ENCODE results near the gene SDS. TPM values are rescaled to one million over a fixed set of nuclear protein-coding genes. Genes with fewer than 3 reads are reported as not detected.

The SDS gene
- total and polyA plus RNA-seq, 7 donors = 0.27 to 23.6 (median 3.9) TPM; not detected in 3

DNA sequence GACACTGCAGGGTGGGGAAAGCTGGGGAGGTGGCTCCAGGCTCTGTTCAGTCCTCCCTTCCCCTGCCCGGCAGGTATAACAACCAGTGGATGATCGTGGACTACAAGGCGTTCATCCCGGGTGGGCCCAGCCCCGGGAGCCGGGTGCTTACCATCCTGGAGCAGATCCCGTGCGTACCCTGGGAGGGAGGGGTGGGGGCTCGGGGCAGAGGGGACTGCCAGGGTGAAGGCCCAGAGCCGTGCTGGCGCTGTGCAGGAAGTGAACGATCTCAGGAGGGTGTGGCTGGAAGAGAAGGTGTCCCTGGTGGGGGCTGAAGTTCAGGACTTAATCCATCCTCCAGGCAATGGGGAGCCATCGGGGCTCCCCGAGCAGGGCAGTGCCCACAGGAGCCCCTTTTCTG, 18.9 kb downstream of the SDS start:
- Histone ChIP-seq H3K4me3 (no peak overlapping the region), H3K4me1 (no peaks in the 10 kb centered on the region), H3K27ac (no peak overlapping the region), H3K9me3 (no peaks in the 10 kb centered on the region), H3K36me3 (peaks cover 5 to 87% (median 32%) of the 10 kb centered on the region in 4 donors), H3K27me3 (no peaks in the 10 kb centered on the region)
- WGBS, 2 donors = 80 to 89% methylated on average over 14 of the region's 14 CpGs
- intact Hi-C loops (cut with DNase I) = no loop called here
- no peak for TF ChIP-seq POLR2AphosphoS5 (IDR thresholded peaks at IDR 0.05)
- TF ChIP-seq, protein P1, sequence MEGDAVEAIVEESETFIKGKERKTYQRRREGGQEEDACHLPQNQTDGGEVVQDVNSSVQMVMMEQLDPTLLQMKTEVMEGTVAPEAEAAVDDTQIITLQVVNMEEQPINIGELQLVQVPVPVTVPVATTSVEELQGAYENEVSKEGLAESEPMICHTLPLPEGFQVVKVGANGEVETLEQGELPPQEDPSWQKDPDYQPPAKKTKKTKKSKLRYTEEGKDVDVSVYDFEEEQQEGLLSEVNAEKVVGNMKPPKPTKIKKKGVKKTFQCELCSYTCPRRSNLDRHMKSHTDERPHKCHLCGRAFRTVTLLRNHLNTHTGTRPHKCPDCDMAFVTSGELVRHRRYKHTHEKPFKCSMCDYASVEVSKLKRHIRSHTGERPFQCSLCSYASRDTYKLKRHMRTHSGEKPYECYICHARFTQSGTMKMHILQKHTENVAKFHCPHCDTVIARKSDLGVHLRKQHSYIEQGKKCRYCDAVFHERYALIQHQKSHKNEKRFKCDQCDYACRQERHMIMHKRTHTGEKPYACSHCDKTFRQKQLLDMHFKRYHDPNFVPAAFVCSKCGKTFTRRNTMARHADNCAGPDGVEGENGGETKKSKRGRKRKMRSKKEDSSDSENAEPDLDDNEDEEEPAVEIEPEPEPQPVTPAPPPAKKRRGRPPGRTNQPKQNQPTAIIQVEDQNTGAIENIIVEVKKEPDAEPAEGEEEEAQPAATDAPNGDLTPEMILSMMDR (IDR thresholded peaks at IDR 0.05) = no peak
- TF ChIP-seq POLR2A (IDR thresholded peaks at IDR 0.05) = no peak
- no peak for TF ChIP-seq EP300 (IDR thresholded peaks at IDR 0.05)
- DNase-seq = no peak

DNA sequence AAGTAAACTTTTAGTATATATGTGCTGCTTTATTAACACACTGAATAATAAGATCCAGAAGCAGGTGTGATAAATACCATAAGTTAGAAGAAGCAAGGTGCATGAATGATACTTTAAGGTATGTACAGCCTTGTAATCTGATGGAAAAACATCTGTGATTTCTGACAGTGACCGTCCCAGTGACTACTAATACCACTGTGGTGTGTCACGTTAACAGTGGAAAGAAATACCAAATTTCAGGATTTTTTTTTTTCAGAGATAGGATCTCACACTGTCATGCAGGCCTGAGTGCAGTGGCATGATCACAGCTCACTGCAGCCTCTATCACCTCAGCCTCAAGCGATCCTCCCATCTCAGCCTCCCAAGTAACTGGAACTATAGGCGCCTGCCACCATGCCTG, 21.5 kb downstream of the SDS start:
- Histone ChIP-seq H3K27ac (no peak overlapping the region), H3K27me3 (no peaks in the 10 kb centered on the region), H3K9me3 (no peaks in the 10 kb centered on the region), H3K4me1 (no peaks in the 10 kb centered on the region), H3K4me3 (no peak overlapping the region), H3K36me3 (peaks cover under 1 to 68% (median 22%) of the 10 kb centered on the region in 4 donors)
- intact Hi-C loops (cut with DNase I) = no loop called here
- no peak for DNase-seq
- 94 to 98% methylated on average over 4 of the region's 4 CpGs for WGBS, 2 donors
- TF ChIP-seq POLR2AphosphoS5 (IDR thresholded peaks at IDR 0.05) (no peak), EP300 (IDR thresholded peaks at IDR 0.05) (no peak), POLR2A (IDR thresholded peaks at IDR 0.05) (no peak)
- TF ChIP-seq, protein P1 (IDR thresholded peaks at IDR 0.05) = no peak

DNA sequence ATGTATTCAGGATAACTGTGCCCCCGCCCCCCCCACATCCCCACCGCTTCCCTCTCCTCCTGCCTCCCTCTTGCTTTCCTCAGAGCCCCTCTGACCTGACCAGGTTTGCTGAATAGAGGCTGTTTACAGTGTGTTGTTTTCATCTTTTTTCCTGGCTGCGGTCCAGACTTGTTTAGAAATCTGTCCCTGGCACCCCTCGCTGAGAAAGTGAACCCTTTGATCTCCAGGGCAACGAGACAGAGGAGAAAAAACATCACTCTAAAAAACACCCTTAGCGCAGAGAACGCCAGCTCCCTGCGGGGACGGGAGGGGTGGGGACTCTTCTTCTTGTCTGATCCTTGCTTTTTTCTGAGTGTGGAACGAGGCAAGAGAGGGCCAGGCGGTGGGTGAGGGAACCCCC, 22.5 kb downstream of the SDS start:
- TF ChIP-seq, protein P1 (IDR thresholded peaks at IDR 0.05) = no peak
- no peak for TF ChIP-seq POLR2AphosphoS5 (IDR thresholded peaks at IDR 0.05)
- TF ChIP-seq EP300 (IDR thresholded peaks at IDR 0.05) = no peak
- Histone ChIP-seq H3K36me3 (peaks cover 0 to 68% (median 19%) of the 10 kb centered on the region in 4 donors), H3K4me1 (no peaks in the 10 kb centered on the region), H3K27ac (no peak overlapping the region), H3K9me3 (no peaks in the 10 kb centered on the region), H3K27me3 (no peaks in the 10 kb centered on the region), H3K4me3 (no peak overlapping the region)
- no peak for DNase-seq
- 89 to 90% methylated on average over 11 of the region's 11 CpGs for WGBS, 2 donors
- intact Hi-C loops (cut with DNase I) = no loop called here

DNA sequence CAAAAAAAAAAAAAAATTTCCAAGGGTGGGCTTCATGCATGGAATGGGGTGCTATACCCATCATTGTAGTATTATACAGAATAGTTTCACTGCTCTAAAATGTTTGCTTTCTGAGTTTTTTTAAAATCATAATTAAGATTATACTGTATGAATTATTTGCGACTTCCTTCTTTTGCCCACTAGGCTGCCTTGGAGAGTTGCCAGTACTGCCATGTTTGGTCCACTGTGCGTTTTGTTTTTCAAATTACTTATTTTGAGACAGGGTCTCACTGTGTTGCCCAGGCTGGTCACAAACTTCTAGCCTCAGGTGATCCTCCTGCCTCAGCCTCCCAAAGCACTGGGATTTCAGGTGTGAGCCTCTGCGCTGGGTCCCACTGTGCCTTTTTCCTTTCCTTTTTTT, 25.4 kb downstream of the SDS start:
- H3K27me3 ChIP-seq = no peaks in the 10 kb centered on the region
- intact Hi-C loops (cut with DNase I) = no loop called here
- H3K9me3 ChIP-seq = no peaks in the 10 kb centered on the region
- no peaks in the 10 kb centered on the region for H3K4me1 ChIP-seq
- H3K4me3 ChIP-seq = no peak overlapping the region
- TF ChIP-seq EP300 (IDR thresholded peaks at IDR 0.05) = no peak
- no peak for TF ChIP-seq POLR2A (IDR thresholded peaks at IDR 0.05)
- TF ChIP-seq POLR2AphosphoS5 (IDR thresholded peaks at IDR 0.05) = no peak
- TF ChIP-seq, protein P1 (IDR thresholded peaks at IDR 0.05) = no peak
- DNase-seq = no peak
- H3K27ac ChIP-seq = no peak overlapping the region
- WGBS, 2 donors = 87 to 88% methylated on average over 3 of the region's 3 CpGs
- H3K36me3 ChIP-seq = peaks cover 0 to 62% (median 13%) of the 10 kb centered on the region in 4 donors

DNA sequence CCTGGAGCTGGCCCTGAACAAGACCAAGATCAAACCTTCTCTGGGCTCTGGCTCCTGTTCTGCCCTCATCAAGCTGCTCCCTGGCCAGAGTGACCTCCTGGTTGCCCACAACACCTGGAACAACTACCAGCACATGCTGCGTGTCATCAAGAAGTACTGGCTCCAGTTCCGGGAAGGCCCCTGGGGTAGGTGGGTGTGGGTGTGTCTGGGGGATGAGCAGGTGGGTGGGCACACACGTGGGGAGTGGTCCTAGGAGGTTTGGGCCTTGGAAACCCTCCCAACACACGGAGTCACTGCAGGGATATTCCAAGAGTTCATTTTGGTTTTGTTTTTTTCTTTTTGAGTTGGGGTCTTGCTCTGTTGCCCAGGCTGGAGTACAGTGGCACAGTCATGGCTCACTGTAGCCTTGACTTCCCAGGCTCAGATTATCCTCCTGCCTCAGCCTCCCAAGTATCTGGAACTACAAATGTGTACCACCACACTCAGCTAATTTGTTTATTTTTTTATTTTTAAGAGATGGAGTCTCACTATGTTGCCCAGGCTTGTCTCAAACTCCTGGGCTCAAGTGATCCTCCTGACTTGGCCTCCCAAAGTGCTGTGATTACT, 28.8 kb downstream of the SDS start:
- no peak for TF ChIP-seq EP300 (IDR thresholded peaks at IDR 0.05)
- no peak for TF ChIP-seq POLR2A (IDR thresholded peaks at IDR 0.05)
- TF ChIP-seq POLR2AphosphoS5 (IDR thresholded peaks at IDR 0.05) = no peak
- TF ChIP-seq, protein P1 (IDR thresholded peaks at IDR 0.05) = no peak

More for the DNA sequence above, 28.8 kb downstream of the SDS start:
- no peaks in the 10 kb centered on the region for H3K9me3 ChIP-seq
- intact Hi-C loops (cut with DNase I) = no loop called here
- DNase-seq = no peak
- no peak overlapping the region for H3K27ac ChIP-seq
- peaks cover 0 to 60% (median 12%) of the 10 kb centered on the region in 4 donors for H3K36me3 ChIP-seq
- H3K27me3 ChIP-seq = no peaks in the 10 kb centered on the region
- WGBS, 2 donors = 93 to 94% methylated on average over 4 of the region's 4 CpGs
- no peak overlapping the region for H3K4me3 ChIP-seq
- no peaks in the 10 kb centered on the region for H3K4me1 ChIP-seq

Measured in sigmoid colon (tissue), 7 donors.